Muscle of back (tissue), 11 donors: Measurements from ENCODE around the gene PANX1. TPM values are rescaled to one million over a fixed set of nuclear protein-coding genes. Genes with fewer than 3 reads are reported as not detected.
A peak's percentile ranks its signal among the peaks of the same experiment; 100 is the strongest.

Experiments
- DNase-seq, 3 donors: peaks; one replicate each; pipeline versions ENCODE4 v3.0.0 to v3.0.0-alpha.2; 2013
- polyA plus RNA-seq, 10 donors: library from polyadenylated mRNA; unstranded; fragments of 120-200 nt; gene quantifications; one replicate each; pipeline ENCODE4 v1.2.1, GENCODE V29; 2013; ENCODE audit not compliant: insufficient read length in 10 of 10

Gene PANX1
- polyA plus RNA-seq, 10 donors, result 18.7 to 29.1 (median 21.9) TPM

DNA sequence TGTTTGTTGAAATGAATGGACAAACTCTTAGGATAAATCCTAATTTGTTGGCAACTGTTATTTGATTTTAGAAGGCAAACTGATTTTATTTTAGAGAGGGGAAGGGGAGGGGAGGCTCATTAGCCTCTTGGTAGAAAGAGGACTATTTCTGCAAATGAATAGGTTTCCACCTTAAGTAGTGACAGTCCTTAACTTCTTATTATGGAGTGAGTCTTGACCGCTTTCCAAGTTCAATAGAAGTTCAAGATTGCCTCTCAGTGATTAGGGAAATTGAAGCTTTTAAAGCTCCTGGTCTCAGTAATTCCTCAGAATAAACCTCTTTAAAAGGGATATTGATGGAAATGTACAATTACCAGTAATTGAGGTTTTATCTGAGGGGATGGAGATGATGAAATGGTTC lies 55.7 kb downstream of the PANX1 start:
- peak in 2 of 3 donors; percentile 38 for DNase-seq

DNA sequence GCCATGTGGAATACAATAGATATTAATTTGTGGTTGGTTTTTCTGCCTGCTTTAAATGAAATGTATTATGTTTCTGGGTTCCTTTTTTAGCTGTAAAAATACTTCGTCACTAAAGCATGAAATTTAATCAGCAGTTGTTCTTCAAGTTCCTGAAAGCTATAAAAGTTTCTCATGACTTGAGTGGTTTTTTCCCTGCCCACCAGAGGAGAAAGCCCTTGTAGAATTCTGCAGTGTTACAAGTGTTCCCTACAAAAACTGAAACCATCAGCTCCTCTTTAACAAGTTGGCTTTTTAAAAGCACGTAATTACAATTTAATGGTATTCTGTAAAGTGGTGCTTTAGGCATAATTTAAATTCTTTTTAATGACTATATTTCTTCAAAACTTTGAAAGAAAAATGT lies 56.2 kb downstream of the PANX1 start:
- peak in 1 of 3 donors; percentile 6 for DNase-seq

GRCh38 chr11:94185416-94186084 lies 56.9 kb downstream of the PANX1 start:
- peak; percentile 59 to 75 (median 75) for DNase-seq

- DNase-seq, result no peak
These were observed 57.9 kb downstream of the PANX1 start for GRCh38 chr11:94186342-94187203.

GRCh38 chr11:94193288-94193687 lies 64.6 kb downstream of the PANX1 start:
- DNase-seq, result peak in 1 of 3 donors; percentile 67

DNA sequence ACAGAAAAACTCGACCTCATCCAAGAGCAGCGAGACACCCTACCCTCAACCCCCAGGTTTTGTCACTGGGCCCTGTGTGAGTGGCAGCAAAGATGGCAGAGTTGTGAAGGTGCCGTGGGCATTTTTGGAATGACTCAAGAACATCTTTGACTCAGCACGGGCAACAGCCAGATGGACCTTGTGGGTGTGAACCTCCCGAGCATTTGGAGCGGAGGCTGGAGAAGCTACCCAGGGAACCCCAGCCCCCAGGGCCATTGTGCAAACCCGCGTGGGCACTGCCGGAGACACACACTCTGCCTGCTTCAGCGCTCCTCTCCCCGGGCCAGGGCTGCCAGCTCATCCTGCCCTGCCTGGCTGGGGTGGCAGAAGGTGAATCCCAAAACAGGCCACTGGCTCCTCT lies 66.1 kb downstream of the PANX1 start:
- DNase-seq, result no peak

DNA sequence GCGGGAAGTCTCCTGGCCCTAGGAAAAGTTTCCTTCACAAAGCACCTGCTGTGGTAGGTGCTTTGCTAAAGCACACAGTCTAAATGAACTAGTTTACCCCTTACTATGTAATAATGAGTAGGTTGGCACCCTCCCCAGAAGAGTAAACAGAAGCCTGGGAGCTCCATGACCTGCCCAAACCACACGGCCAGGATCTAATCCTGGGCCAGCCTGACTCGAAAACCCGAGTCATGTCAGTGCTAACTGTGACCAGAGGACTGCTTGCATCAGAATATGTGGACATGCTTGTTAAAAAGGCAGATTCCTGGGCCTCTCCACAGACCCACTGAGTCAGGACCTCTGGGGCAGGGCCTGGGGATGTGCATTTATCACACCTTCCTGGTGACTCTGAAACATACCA lies 67.7 kb downstream of the PANX1 start:
- no peak for DNase-seq

GRCh38 chr11:94198718-94199117 lies 70.1 kb downstream of the PANX1 start:
- no peak for DNase-seq

DNA sequence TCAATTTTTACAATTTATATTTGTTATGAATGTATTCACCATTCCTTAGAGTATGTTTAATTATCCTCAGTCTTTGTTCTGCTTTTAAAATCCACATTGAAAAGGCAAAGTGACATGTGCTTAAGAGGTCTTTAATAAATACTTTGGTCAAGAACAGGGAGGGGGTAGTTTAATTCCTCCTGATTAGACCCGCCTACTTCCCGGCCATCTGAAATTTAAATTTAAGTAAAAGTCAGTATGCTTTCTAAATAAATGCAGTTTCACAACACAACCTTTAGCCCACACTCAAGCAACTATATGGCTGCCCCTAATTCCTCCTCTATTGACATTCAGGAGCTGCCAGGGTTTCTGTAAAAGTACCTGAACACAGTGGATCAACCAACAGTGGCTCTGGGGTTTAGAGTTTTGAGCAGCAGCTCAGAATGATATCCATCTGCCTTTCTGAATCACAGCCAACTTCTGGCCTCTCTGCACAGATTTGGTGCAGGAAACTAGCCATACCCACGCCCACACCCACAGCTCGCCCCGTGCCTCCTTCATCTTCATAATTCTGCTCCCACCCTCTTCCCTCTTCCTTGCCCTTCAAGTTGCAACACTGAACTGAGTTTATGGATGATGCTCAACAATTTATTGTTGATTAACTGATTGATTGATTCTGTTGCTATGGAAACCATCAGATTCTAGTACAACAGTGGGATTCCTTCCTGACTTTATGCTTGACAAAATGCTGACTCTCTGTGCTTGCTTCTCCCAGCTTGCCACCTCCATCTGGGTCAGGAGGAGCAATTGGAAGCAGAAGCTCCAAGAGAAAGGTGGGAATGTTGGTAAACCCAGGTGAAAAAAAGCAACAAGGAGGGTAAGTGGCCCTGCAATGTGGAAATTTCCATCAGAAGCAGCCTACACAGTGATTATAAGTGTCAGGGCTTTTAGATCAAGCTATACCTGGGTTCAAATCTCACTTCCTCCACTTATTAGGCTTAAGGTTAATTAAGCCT lies 70.8 kb downstream of the PANX1 start:
- no peak for DNase-seq

GRCh38 chr11:94201004-94201465 lies 72.4 kb downstream of the PANX1 start:
- peak in 1 of 3 donors; percentile 44 for DNase-seq

DNA sequence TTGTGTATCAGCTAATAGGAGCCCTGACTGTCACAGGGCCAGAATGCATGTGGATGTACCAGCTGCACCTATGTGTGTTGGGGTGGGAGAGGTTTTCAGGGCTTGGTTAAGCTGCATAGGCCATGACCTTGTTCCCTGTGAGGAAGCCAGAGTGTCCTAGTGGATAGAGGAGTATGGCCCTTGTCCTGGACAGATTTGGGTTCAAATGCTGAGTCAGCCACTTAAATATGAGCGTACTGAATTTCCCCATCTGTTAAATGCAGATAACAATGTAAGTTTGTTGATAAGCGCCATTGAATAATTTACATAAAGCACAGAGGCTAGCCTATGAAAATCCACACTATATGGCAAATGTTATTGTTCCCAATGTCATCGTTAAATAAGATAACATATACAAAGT lies 74.4 kb downstream of the PANX1 start:
- DNase-seq, result no peak

DNA sequence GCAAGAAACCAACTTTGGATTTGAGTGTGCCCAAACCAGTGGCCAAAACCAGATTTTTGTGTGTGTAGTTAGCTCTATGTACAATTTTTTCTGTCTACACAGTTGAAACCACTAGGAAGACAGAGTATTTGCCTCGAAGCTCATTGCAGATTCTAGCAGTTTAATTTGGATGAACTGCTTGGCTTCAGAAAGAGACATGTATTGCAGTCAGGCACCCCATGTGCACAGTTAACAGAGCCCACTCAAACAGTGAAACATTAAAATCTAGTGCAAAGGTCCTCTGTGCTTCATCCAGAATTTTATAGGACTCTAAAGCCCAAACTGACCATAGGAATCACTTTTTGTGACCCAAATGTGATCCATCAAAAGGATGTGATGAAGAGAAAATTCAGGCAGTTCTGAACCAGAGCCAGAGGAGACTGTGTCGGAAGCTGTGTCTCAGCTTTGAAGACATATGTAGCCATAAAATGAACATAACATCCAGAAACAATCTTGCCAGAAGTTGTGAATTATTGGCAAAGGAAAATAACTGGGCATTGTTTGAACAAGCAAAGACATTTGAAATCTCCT lies 82.7 kb downstream of the PANX1 start:
- no peak for DNase-seq

GRCh38 chr11:94212898-94213297 lies 84.3 kb downstream of the PANX1 start:
- DNase-seq, result no peak

DNA sequence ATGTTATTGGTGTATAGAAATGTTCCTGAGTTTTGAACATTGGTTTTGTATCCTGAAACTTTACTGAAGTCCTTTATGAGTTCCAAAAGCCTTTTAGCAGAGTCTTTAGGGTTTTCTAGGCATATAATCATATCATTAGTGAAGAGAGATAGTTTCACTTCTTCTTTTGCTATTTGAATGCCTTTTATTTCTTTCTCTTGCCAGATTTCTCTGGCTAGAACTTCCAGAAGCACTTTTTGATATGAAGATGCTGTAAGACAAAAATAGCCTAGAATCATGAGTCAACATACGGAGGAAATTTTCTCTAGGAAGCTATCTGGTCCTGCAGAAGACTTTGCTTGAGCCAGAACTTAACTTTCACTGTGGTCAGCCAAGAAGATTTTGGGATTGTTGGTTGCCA lies 89.1 kb downstream of the PANX1 start:
- DNase-seq, result no peak

DNA sequence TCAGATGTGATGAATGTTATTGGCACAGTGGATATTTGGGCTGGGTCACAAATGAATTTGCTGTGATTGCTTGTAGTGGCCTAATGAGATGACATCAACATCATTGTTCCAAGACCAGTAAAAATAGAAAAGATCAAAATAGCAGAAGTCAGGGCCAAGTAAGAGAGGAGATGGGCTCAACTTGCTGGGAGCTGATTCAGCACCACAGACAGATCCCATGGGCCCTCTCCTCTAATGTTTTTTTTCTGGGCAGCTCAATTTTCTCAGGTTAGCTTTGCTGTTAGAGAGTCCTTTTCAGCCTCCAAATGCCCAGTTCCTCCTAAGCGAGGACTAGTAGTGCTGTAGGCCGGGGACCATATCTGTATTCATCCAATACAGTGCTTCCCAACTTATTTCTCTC lies 89.7 kb downstream of the PANX1 start:
- no peak for DNase-seq

DNA sequence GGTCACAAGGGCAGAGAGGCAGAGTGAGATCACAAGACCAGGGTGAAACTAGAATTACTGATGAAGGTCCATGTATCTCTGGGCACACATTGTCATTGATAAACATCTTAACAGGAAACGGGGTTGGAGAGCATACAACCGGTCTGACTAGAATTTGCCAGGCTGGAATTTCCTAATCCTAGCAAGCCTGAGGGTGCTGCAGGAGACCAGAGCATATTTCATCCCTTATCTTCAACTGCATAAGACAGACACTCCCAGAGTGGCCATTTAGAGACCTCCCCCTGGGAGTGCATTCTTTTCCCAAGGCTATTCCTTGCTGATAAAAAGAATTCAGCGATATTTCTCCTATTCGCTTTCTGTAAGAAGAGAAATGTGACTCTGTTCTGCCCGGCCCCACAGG lies 91.1 kb downstream of the PANX1 start:
- no peak for DNase-seq

DNA sequence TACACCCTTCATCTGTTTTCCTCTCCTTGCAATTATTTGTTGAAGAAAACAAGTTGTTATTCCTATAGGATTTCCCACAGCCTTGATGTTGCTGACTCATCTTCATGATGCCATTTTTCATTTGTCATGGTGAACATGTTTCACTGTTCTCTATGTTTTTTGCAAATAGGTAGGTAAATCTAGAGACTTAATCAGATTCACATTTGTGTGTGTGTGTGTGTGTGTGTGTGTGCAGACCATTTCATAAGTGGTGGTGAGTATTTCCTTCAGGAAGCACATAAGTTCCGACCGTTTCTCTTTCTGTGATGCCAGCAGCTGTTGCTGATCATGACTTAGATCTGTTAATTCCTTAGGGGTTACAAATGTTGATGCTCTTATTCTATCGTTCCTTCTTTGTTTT lies 95.4 kb downstream of the PANX1 start:
- no peak for DNase-seq
